ENCODE results near the gene TEDC1. TPM values are rescaled to one million over a fixed set of nuclear protein-coding genes. Genes with fewer than 3 reads are reported as not detected.

Gene TEDC1
- total RNA-seq, 3 donors from 2014 or later = 4.9 to 7.8 (median 6.7) TPM

- Histone ChIP-seq H3K36me3 (no peaks in the 10 kb centered on the region), H3K27me3 (peaks cover 0 to 3% of the 10 kb centered on the region in 2 donors), H3K4me1 (peaks cover 4 to 24% of the 10 kb centered on the region in 2 donors), H3K27ac (peak overlapping the region; percentile 48 to 88), H3K9me3 (no peaks in the 10 kb centered on the region), H3K4me3 (peak overlapping the region; percentile 58 to 79 (median 74))
- no peak for DNase-seq (ENCODE audit: low spot score in 2 of 2)
- intact Hi-C loops (cut with DNase I; ENCODE audit: low total_unique reads) = no loop called here
- TF ChIP-seq, protein P1, sequence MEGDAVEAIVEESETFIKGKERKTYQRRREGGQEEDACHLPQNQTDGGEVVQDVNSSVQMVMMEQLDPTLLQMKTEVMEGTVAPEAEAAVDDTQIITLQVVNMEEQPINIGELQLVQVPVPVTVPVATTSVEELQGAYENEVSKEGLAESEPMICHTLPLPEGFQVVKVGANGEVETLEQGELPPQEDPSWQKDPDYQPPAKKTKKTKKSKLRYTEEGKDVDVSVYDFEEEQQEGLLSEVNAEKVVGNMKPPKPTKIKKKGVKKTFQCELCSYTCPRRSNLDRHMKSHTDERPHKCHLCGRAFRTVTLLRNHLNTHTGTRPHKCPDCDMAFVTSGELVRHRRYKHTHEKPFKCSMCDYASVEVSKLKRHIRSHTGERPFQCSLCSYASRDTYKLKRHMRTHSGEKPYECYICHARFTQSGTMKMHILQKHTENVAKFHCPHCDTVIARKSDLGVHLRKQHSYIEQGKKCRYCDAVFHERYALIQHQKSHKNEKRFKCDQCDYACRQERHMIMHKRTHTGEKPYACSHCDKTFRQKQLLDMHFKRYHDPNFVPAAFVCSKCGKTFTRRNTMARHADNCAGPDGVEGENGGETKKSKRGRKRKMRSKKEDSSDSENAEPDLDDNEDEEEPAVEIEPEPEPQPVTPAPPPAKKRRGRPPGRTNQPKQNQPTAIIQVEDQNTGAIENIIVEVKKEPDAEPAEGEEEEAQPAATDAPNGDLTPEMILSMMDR (IDR thresholded peaks at IDR 0.05) = no peak
- TF ChIP-seq POLR2AphosphoS5 (IDR thresholded peaks at IDR 0.05) (no peak), POLR2A (IDR thresholded peaks at IDR 0.05) (no peak)
Observed at GRCh38 chr14:105526776-105527380, 35.8 kb downstream of the TEDC1 start.

GRCh38 chr14:105527381-105527825, 36.4 kb downstream of the TEDC1 start:
- H3K4me3 ChIP-seq = peak overlapping the region; percentile 58 to 79 (median 74)
- peak overlapping the region in 1 of 2 donors; percentile 88 for H3K27ac ChIP-seq
- H3K9me3 ChIP-seq = no peaks in the 10 kb centered on the region
- peaks cover 0 to 3% of the 10 kb centered on the region in 2 donors for H3K27me3 ChIP-seq
- H3K36me3 ChIP-seq = no peaks in the 10 kb centered on the region
- intact Hi-C loops (cut with DNase I; ENCODE audit: low total_unique reads) = no loop called here
- no peak for DNase-seq (ENCODE audit: low spot score in 2 of 2)
- H3K4me1 ChIP-seq = peaks cover 4 to 24% of the 10 kb centered on the region in 2 donors
- no peak for TF ChIP-seq POLR2AphosphoS5 (IDR thresholded peaks at IDR 0.05)
- no peak for TF ChIP-seq POLR2A (IDR thresholded peaks at IDR 0.05)
- TF ChIP-seq, protein P1 (IDR thresholded peaks at IDR 0.05) = no peak

DNA sequence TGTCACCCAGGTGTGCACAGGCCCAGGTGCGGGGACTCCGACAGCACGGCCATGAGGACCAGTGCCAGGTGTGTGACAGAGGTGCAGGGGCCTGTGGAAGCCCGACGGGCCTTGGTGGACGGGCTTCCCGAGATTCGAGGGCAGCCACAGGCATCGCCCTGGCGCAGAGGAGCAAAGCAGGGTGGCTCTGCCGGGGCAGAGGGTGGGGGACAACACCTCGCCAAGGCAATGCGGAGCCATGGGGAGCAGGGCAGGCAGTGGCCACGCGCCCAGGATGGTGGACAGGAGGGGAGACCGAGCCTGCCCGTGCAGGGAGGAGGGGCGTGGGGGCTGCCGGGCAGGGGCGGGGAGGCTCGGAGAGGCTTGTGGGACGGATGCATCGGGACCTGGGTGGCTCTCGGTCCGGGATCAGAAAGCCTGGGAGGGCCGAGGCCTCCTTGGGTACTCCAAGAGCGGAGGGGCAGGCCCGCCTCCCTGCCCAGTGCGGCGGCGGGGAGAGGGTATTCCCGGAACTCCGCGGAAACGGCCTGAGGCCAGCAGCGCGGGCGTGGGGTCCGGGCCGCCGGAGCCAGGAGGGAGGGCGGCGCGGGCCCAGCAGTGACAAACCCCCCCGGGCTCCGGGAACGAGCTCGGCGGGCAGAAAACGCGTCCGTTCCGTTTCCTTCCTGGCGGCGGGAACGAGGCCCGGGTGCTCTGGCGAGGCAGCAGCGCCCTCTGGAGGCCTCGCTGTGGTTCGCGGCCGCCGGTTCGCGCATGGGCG, 37.0 kb downstream of the TEDC1 start:
- peaks cover 4 to 24% of the 10 kb centered on the region in 2 donors for H3K4me1 ChIP-seq
- H3K27ac ChIP-seq = peak overlapping the region; percentile 75 to 88
- H3K4me3 ChIP-seq = peak overlapping the region; percentile 58 to 79 (median 74)
- intact Hi-C loops (cut with DNase I; ENCODE audit: low total_unique reads) = no loop called here
- no peaks in the 10 kb centered on the region for H3K9me3 ChIP-seq
- TF ChIP-seq POLR2AphosphoS5 (IDR thresholded peaks at IDR 0.05) (peak; percentile 37 to 64 (median 53)), POLR2A (IDR thresholded peaks at IDR 0.05) (no peak)
- TF ChIP-seq, protein P1 (IDR thresholded peaks at IDR 0.05) = peak; percentile 63 to 79 (median 64)
- peaks cover 0 to 3% of the 10 kb centered on the region in 2 donors for H3K27me3 ChIP-seq
- H3K36me3 ChIP-seq = no peaks in the 10 kb centered on the region
- DNase-seq (ENCODE audit: low spot score in 2 of 2) = peak; percentile 50 to 81

- DNase-seq (ENCODE audit: low spot score in 2 of 2) = no peak
- H3K27ac ChIP-seq = peak overlapping the region; percentile 75 to 88
- intact Hi-C loops (cut with DNase I; ENCODE audit: low total_unique reads) = no loop called here
- peak overlapping the region; percentile 58 to 79 (median 74) for H3K4me3 ChIP-seq
- H3K27me3 ChIP-seq = peaks cover 0 to 3% of the 10 kb centered on the region in 2 donors
- H3K4me1 ChIP-seq = peaks cover 4 to 24% of the 10 kb centered on the region in 2 donors
- TF ChIP-seq, protein P1 (IDR thresholded peaks at IDR 0.05) = no peak
- no peak for TF ChIP-seq POLR2A (IDR thresholded peaks at IDR 0.05)
- no peak for TF ChIP-seq POLR2AphosphoS5 (IDR thresholded peaks at IDR 0.05)
- H3K36me3 ChIP-seq = no peaks in the 10 kb centered on the region
- H3K9me3 ChIP-seq = no peaks in the 10 kb centered on the region
Observed at GRCh38 chr14:105528586-105529318, 37.7 kb downstream of the TEDC1 start.

Data from breast epithelium (tissue), 4 donors.